GM19240 (cell line): ENCODE data around the gene FAM110A.
"Not testable (repeated sequence)": the region's sequence is repeated elsewhere in the genome, so short reads cannot be mapped to it uniquely, and the experiment has no call there.

Source experiments
- DNase-seq: peaks from one replicate; pipeline ENCODE4 v3.0.0; 2011; ENCODE audit warnings: low spot score; ENCODE audit not compliant: insufficient read length

The FAM110A gene

GRCh38 chr20:833450-834150, at the start of gene FAM110A:
TSS of gene FAM110A (plus strand) at chr20:833715. CDS start at chr20:844805, 11,090 bp downstream.
- DNase-seq: peak; percentile 96

- DNase-seq: no peak
Observed at GRCh38 chr20:787825-788224, 45.7 kb upstream of the FAM110A start.

GRCh38 chr20:791056-791455, 42.5 kb upstream of the FAM110A start:
- DNase-seq: no peak

- no peak for DNase-seq
Observed at GRCh38 chr20:792248-792647, 41.3 kb upstream of the FAM110A start.

GRCh38 chr20:796921-797320, 36.6 kb upstream of the FAM110A start:
- no peak for DNase-seq

- DNase-seq: not testable (repeated sequence)
Observed at GRCh38 chr20:798746-799145, 34.8 kb upstream of the FAM110A start.

- DNase-seq: not testable (repeated sequence)
Observed at GRCh38 chr20:800026-800425, 33.5 kb upstream of the FAM110A start.

- no peak for DNase-seq
Observed at GRCh38 chr20:801678-802077, 31.8 kb upstream of the FAM110A start.

- DNase-seq: no peak
Observed at GRCh38 chr20:805713-806112, 27.8 kb upstream of the FAM110A start.

- not testable (repeated sequence) for DNase-seq
Observed at GRCh38 chr20:811776-812434, 21.6 kb upstream of the FAM110A start.

GRCh38 chr20:812435-812814, 21.1 kb upstream of the FAM110A start:
- DNase-seq: not testable (repeated sequence)

- no peak for DNase-seq
Observed at GRCh38 chr20:813390-813789, 20.1 kb upstream of the FAM110A start.

GRCh38 chr20:815226-815625, 18.3 kb upstream of the FAM110A start:
- no peak for DNase-seq

GRCh38 chr20:815914-816606, 17.5 kb upstream of the FAM110A start:
- peak; percentile 61 for DNase-seq

GRCh38 chr20:818001-818664, 15.4 kb upstream of the FAM110A start:
- DNase-seq: no peak

GRCh38 chr20:819680-820322, 13.7 kb upstream of the FAM110A start:
- no peak for DNase-seq

GRCh38 chr20:820323-820953, 13.1 kb upstream of the FAM110A start:
- no peak for DNase-seq

GRCh38 chr20:821046-821730, 12.3 kb upstream of the FAM110A start:
- no peak for DNase-seq

GRCh38 chr20:821731-822065, 11.8 kb upstream of the FAM110A start:
- no peak for DNase-seq
